T-cell (primary cell): ENCODE measurements around the gene LRRC25. TPM values are rescaled to one million over a fixed set of nuclear protein-coding genes. Genes with fewer than 3 reads are reported as not detected.

ENCODE experiments used
- ATAC-seq, 4 experiments: fragments of 200-7000 bp in 3 of 4; fragments of 150-1000 bp in 1 of 4; cut with Tn5 transposase; replicated peaks in 1 of 4; 1 replicate in 3 of 4; 2 replicates in 1 of 4; pipeline ENCODE4 v1.10.0; 2021; ENCODE audit warnings: moderate library complexity in 3 of 4, mild to moderate bottlenecking in 2 of 4, moderate number of reproducible peaks in 1 of 4
- CTCF ChIA-PET, 2 donors: fragments of 300-600 bp; sonication (Branson Sonifier 250); formaldehyde crosslinking; loops; one replicate each; lab custom pipeline; 2022; ENCODE audit warnings: antibody characterized with exemption in 2 of 2; lab: Charles Lee
- POLR2A ChIA-PET, 2 donors: fragments of 300-600 bp; sonication (Branson Sonifier 250); formaldehyde crosslinking; loops; one replicate each; lab custom pipeline; 2022; ENCODE audit warnings: antibody characterized with exemption in 2 of 2; lab: Charles Lee
- DNase-seq, 35 experiments: peaks; one replicate each; pipeline versions ENCODE4 v3.0.0 to v3.0.0-alpha.2; 2013 to 2023
- H3K27ac ChIP-seq: one replicate; pipeline ENCODE4 v1.5.1; 2013; ENCODE audit warnings: low read length
- H3K27me3 ChIP-seq, 2 experiments: replicated peaks in 1 of 2; 1 replicate in 1 of 2; 2 replicates in 1 of 2; pipeline versions ENCODE4 v1.6.1 to v1.7.0; 2013; ENCODE audit warnings: low read length in 1 of 2, mixed read lengths in 1 of 2; ENCODE audit not compliant: control insufficient read depth in 2 of 2, insufficient read depth in 2 of 2; ENCODE audit errors: extremely low read depth in 1 of 2
- H3K36me3 ChIP-seq, 2 donors: 1 replicate in 1 of 2; 2 replicates in 1 of 2; pipeline versions ENCODE4 v1.6.1 to v1.7.0; 2013; ENCODE audit warnings: low read length in 1 of 2; ENCODE audit not compliant: control insufficient read depth in 2 of 2, insufficient read depth in 1 of 2; ENCODE audit errors: extremely low read depth in 1 of 2
- H3K4me1 ChIP-seq, 2 experiments: 1 replicate in 1 of 2; 2 replicates in 1 of 2; pipeline versions ENCODE4 v1.6.1 to v1.7.0; 2013; ENCODE audit warnings: low read length in 2 of 2, mixed read lengths in 1 of 2; ENCODE audit not compliant: insufficient read depth in 2 of 2, control insufficient read depth in 1 of 2; ENCODE audit errors: extremely low read depth in 1 of 2
- H3K4me3 ChIP-seq, 2 donors: 1 replicate in 1 of 2; 2 replicates in 1 of 2; pipeline versions ENCODE4 v1.5.1 to v1.7.0; 2013; ENCODE audit warnings: mild to moderate bottlenecking in 2 of 2, low read length in 1 of 2, moderate library complexity in 1 of 2; ENCODE audit not compliant: control insufficient read depth in 1 of 2; ENCODE audit errors: extremely low read depth in 1 of 2
- H3K9me3 ChIP-seq: 2 replicates; pipeline ENCODE4 v1.7.0; 2013
- H3K27ac Mint-ChIP-seq, 2 donors: one replicate each; pipeline ENCODE4 v1.8.0; 2020 to 2021; ENCODE audit warnings: mild to moderate bottlenecking in 2 of 2, mixed read lengths in 2 of 2
- H3K27me3 Mint-ChIP-seq, 2 donors: one replicate each; pipeline ENCODE4 v1.8.0; 2021 to 2022; ENCODE audit warnings: mixed read lengths in 2 of 2
- H3K36me3 Mint-ChIP-seq: one replicate; pipeline ENCODE4 v1.8.0; 2021; ENCODE audit warnings: mixed read lengths
- H3K4me1 Mint-ChIP-seq, 3 donors: one replicate each; pipeline ENCODE4 v1.8.0; 2020 to 2022; ENCODE audit warnings: mixed read lengths in 3 of 3, mild to moderate bottlenecking in 1 of 3
- H3K4me3 Mint-ChIP-seq, 3 donors: one replicate each; pipeline ENCODE4 v1.8.0; 2020 to 2022; ENCODE audit warnings: mild to moderate bottlenecking in 3 of 3, mixed read lengths in 3 of 3, moderate library complexity in 3 of 3
- H3K9me3 Mint-ChIP-seq, 3 donors: one replicate each; pipeline ENCODE4 v1.8.0; 2020 to 2022; ENCODE audit warnings: mixed read lengths in 3 of 3
- WGBS: methylation state at CpG from one replicate; pipeline ENCODE4 v1.1.5; 2013; ENCODE audit warnings: missing lambda C conversion rate; ENCODE audit not compliant: insufficient coverage; 5-methylcytosine and 5-hydroxymethylcytosine counted together
- total RNA-seq, 35 experiments: library from RNA in 6 of 35; stranded (reverse) in 6 of 35; fragments of 120-200 nt in 1 of 35; gene quantifications; one replicate each; pipeline versions ENCODE4 v1.2.1 to v1.2.4 and lab custom pipeline; 2013 to 2026

LRRC25 gene
- total RNA-seq, 5 donors from 2014 or later (not counting 1 experiment from before 2014, with no cell fraction given), result 0.16 to 0.33 (median 0.30) TPM; not detected in 2

- Mint-ChIP-seq H3K36me3 (no peaks in the 10 kb centered on the region), H3K27ac (peak overlapping the region; percentile 16 to 36), H3K9me3 (no peaks in the 10 kb centered on the region), H3K27me3 (no peaks in the 10 kb centered on the region), H3K4me1 (peaks cover 30 to 46% (median 34%) of the 10 kb centered on the region in 3 donors), H3K4me3 (peak overlapping the region; percentile 74 to 79 (median 78))
- Histone ChIP-seq H3K36me3 (peaks cover 0 to 5% of the 10 kb centered on the region in 2 donors), H3K27me3 (no peaks in the 10 kb centered on the region), H3K4me1 (peaks cover 2 to 68% of the 10 kb centered on the region in 2 experiments), H3K9me3 (no peaks in the 10 kb centered on the region), H3K27ac (no peak overlapping the region), H3K4me3 (peak overlapping the region; percentile 49 to 69)
- ChIA-PET CTCF (interaction anchor here in 1 of 2 donors (0.5 to 0.6 kb wide), 2 partner anchors 15 to 133 kb away, joined by 3 to 7 read pairs; no protein-coding TSS in a partner anchor), POLR2A (no interaction called here)
- WGBS, result 32% methylated on average over 57 of the region's 67 CpGs
- ATAC-seq (peak; percentile 71 to 76 (median 74)), DNase-seq (peak; percentile 61 to 88 (median 75))
Observed at GRCh38 chr19:18436671-18437490, 39.5 kb upstream of the LRRC25 start.

- no peaks in the 10 kb centered on the region for H3K9me3 ChIP-seq
- no peaks in the 10 kb centered on the region for H3K36me3 Mint-ChIP-seq
- 90% methylated on average over 46 of the region's 46 CpGs for WGBS
- peaks cover 2 to 68% of the 10 kb centered on the region in 2 experiments for H3K4me1 ChIP-seq
- no peak overlapping the region for H3K27ac ChIP-seq
- H3K27me3 ChIP-seq, result no peaks in the 10 kb centered on the region
- DNase-seq (no peak), ATAC-seq (no peak)
- H3K27ac Mint-ChIP-seq, result peak overlapping the region in 1 of 2 donors; percentile 39
- POLR2A ChIA-PET, result no interaction called here
- H3K9me3 Mint-ChIP-seq, result no peaks in the 10 kb centered on the region
- peaks cover 0 to 9% of the 10 kb centered on the region in 2 donors for H3K36me3 ChIP-seq
- no peaks in the 10 kb centered on the region for H3K27me3 Mint-ChIP-seq
- no peak overlapping the region for H3K4me3 ChIP-seq
- peak overlapping the region; percentile 66 to 74 (median 66) for H3K4me3 Mint-ChIP-seq
- peaks cover 24 to 41% (median 27%) of the 10 kb centered on the region in 3 donors for H3K4me1 Mint-ChIP-seq
- CTCF ChIA-PET, result no interaction called here
Observed at GRCh38 chr19:18435842-18436670, 38.6 kb upstream of the LRRC25 start.

GRCh38 chr19:18435178-18435841, 37.9 kb upstream of the LRRC25 start:
- H3K36me3 Mint-ChIP-seq, result no peaks in the 10 kb centered on the region

GRCh38 chr19:18434411-18435175, 37.2 kb upstream of the LRRC25 start:
- no peaks in the 10 kb centered on the region for H3K9me3 Mint-ChIP-seq
- H3K27me3 Mint-ChIP-seq, result no peaks in the 10 kb centered on the region
- no peaks in the 10 kb centered on the region for H3K36me3 Mint-ChIP-seq
- H3K27me3 ChIP-seq, result no peaks in the 10 kb centered on the region
- no peak for ATAC-seq
- ChIA-PET POLR2A (no interaction called here), CTCF (no interaction called here)
- 94% methylated on average over 13 of the region's 21 CpGs for WGBS
- H3K4me3 Mint-ChIP-seq, result peak overlapping the region; percentile 64 to 78 (median 66)
- H3K4me1 ChIP-seq, result peaks cover 13 to 78% of the 10 kb centered on the region in 2 experiments
- DNase-seq, result no peak
- peaks cover 17 to 40% (median 22%) of the 10 kb centered on the region in 3 donors for H3K4me1 Mint-ChIP-seq
- H3K36me3 ChIP-seq, result peaks cover 0 to 15% of the 10 kb centered on the region in 2 donors
- no peaks in the 10 kb centered on the region for H3K9me3 ChIP-seq
- H3K4me3 ChIP-seq, result no peak overlapping the region
- H3K27ac Mint-ChIP-seq, result peak overlapping the region in 1 of 2 donors; percentile 34
- H3K27ac ChIP-seq, result no peak overlapping the region

More at GRCh38 chr19:18435178-18435841, 37.9 kb upstream of the LRRC25 start:
- Histone ChIP-seq H3K27ac (no peak overlapping the region), H3K27me3 (no peaks in the 10 kb centered on the region), H3K4me3 (no peak overlapping the region), H3K9me3 (no peaks in the 10 kb centered on the region), H3K36me3 (peaks cover 0 to 15% of the 10 kb centered on the region in 2 donors), H3K4me1 (peaks cover 7 to 72% of the 10 kb centered on the region in 2 experiments)
- no peaks in the 10 kb centered on the region for H3K9me3 Mint-ChIP-seq
- ChIA-PET CTCF (no interaction called here), POLR2A (no interaction called here)
- no peak overlapping the region for H3K27ac Mint-ChIP-seq
- no peak for DNase-seq
- whole genome bisulfite sequencing, result 95% methylated on average over 47 of the region's 49 CpGs
- H3K27me3 Mint-ChIP-seq, result no peaks in the 10 kb centered on the region
- H3K4me1 Mint-ChIP-seq, result peaks cover 19 to 38% (median 20%) of the 10 kb centered on the region in 3 donors
- peak overlapping the region in 1 of 3 donors; percentile 78 for H3K4me3 Mint-ChIP-seq
- ATAC-seq, result no peak

- H3K4me1 Mint-ChIP-seq, result peaks cover 17 to 36% (median 23%) of the 10 kb centered on the region in 3 donors
- Histone ChIP-seq H3K4me3 (no peak overlapping the region), H3K36me3 (peaks cover 0 to 15% of the 10 kb centered on the region in 2 donors), H3K27me3 (no peaks in the 10 kb centered on the region), H3K27ac (no peak overlapping the region), H3K9me3 (no peaks in the 10 kb centered on the region), H3K4me1 (peaks cover 13 to 81% of the 10 kb centered on the region in 2 experiments)
- WGBS, result 56% methylated on average over 46 of the region's 60 CpGs
- no peaks in the 10 kb centered on the region for H3K27me3 Mint-ChIP-seq
- H3K9me3 Mint-ChIP-seq, result no peaks in the 10 kb centered on the region
- CTCF ChIA-PET, result no interaction called here
- no peaks in the 10 kb centered on the region for H3K36me3 Mint-ChIP-seq
- POLR2A ChIA-PET, result no interaction called here
- no peak overlapping the region for H3K27ac Mint-ChIP-seq
- ATAC-seq (no peak), DNase-seq (no peak)
- peak overlapping the region; percentile 64 to 78 (median 66) for H3K4me3 Mint-ChIP-seq
Observed at GRCh38 chr19:18433735-18434398, 36.4 kb upstream of the LRRC25 start.
